NB4 (cell line): ENCODE measurements around the gene SPINT3.

Experiments used
- DNase-seq: peaks from one replicate; pipeline ENCODE4 v3.0.0; 2010; ENCODE audit warnings: low read depth
- H3K4me3 ChIP-seq: one replicate; pipeline ENCODE4 v1.5.1; 2011; ENCODE audit warnings: mild to moderate bottlenecking, low read depth, low read length, moderate library complexity
- MYC ChIP-seq: IDR thresholded peaks from 2 replicates; pipeline ENCODE4 v1.6.1; 2011; ENCODE audit warnings: low read depth, low read length
- POLR2A ChIP-seq: IDR thresholded peaks from 2 replicates; pipeline ENCODE4 v1.6.1; 2011; ENCODE audit warnings: mild to moderate bottlenecking; ENCODE audit not compliant: insufficient read length; ENCODE audit errors: extremely low read depth
- TF ChIP-seq, protein P1 (sequence below): IDR thresholded peaks from 2 replicates; pipeline ENCODE4 v1.6.1; 2011; ENCODE audit warnings: low read depth, low read length
- TF ChIP-seq, protein P2 (sequence below): IDR thresholded peaks from one replicate; pipeline ENCODE4 v1.5.1; 2012; ENCODE audit warnings: low read depth, low read length

Gene SPINT3

DNA sequence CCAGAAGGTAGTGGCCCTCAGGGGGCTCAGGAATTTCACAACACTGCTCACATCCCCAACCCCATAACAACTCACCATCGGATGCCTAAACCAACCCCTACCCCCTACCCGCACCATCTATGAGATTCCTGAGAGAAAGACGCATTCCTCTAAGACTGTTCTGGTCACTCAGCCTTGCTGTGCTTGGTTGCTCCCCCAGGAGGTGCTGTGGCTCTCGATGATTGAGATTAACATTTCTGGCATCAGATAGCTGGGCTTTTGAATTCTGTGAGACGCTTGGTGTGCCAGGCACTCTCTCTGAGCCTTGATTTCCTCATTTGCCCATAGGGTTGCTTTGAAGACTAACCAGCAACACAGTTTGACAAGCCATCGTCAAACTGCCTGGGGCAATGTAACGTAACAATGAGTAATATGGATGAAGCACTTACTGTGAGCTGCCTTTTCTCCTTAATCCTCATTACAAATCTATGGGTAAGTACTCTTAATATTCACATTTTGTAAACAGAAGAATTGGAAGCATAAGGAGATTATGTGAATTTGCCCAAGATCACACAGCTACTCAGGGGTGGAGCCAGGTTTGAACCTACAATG lies 22.9 kb upstream of the SPINT3 start:
- no peak overlapping the region for H3K4me3 ChIP-seq
- no peak for TF ChIP-seq MYC
- TF ChIP-seq, protein P1, sequence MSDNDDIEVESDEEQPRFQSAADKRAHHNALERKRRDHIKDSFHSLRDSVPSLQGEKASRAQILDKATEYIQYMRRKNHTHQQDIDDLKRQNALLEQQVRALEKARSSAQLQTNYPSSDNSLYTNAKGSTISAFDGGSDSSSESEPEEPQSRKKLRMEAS = no peak
- TF ChIP-seq, protein P2, sequence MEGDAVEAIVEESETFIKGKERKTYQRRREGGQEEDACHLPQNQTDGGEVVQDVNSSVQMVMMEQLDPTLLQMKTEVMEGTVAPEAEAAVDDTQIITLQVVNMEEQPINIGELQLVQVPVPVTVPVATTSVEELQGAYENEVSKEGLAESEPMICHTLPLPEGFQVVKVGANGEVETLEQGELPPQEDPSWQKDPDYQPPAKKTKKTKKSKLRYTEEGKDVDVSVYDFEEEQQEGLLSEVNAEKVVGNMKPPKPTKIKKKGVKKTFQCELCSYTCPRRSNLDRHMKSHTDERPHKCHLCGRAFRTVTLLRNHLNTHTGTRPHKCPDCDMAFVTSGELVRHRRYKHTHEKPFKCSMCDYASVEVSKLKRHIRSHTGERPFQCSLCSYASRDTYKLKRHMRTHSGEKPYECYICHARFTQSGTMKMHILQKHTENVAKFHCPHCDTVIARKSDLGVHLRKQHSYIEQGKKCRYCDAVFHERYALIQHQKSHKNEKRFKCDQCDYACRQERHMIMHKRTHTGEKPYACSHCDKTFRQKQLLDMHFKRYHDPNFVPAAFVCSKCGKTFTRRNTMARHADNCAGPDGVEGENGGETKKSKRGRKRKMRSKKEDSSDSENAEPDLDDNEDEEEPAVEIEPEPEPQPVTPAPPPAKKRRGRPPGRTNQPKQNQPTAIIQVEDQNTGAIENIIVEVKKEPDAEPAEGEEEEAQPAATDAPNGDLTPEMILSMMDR = peak; percentile 27
- DNase-seq = no peak

DNA sequence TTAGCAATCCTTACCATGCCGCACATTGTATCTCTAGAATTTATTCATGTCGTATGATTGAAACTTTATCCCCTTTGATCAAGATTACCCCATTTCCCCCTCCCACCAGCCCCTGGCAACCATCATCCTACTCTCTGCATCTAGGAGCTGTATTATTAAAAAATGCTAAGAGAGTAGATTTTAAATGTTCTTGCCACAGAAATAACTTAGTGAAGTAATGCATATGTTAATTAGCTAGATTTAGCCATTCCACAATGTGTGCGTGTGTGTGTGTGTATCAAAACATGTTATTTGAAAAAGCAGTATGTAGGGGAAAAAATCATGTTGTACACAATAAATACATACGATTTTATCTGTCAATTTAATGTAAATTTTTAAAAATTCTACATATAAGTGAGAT lies 11.9 kb upstream of the SPINT3 start:
- no peak overlapping the region for H3K4me3 ChIP-seq
- no peak for DNase-seq
- TF ChIP-seq POLR2A = no peak
- TF ChIP-seq MYC = no peak
- TF ChIP-seq, protein P1 = no peak
- TF ChIP-seq, protein P2 = no peak

DNA sequence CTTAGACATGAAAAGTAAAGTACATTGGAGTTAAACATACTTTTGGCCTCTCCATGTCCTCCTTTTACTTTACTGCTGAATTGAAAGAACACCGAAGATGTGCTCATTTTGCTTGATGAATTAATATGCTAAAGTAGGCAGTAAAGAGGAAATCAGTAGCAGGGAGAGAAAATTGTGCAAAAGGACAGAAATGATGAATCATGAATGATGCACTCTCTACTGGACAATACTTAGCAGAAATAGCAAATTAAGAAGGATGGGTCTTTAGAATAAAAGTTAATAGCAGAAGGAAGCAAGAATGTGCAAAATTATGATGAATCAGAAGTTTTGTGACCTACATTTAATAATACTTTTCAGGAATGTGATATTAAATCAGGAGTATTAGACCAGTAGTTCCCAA lies 8.4 kb upstream of the SPINT3 start:
- no peak for DNase-seq
- no peak for TF ChIP-seq POLR2A
- TF ChIP-seq MYC = no peak
- TF ChIP-seq, protein P1 = no peak
- TF ChIP-seq, protein P2 = no peak
- H3K4me3 ChIP-seq = no peak overlapping the region

DNA sequence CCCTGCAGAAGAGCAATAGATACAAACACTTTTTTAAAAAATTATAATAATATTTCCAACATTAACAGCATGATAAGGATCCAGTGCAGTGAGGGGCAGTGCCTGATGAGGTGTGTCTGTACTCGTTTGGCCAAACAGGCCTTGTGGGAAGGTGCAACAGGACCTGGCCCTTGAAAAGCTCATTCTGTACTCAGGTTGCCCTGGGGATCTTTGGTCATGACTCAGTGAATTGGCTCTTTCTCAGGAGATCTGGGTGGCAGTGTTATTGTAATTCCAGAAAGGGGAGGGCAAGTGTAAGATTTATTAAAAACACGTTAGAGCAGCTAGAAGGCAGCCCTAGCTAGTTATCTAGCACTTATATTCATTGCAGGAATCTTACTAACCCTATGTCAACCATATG lies 2.9 kb upstream of the SPINT3 start:
- TF ChIP-seq, protein P2 = no peak
- TF ChIP-seq POLR2A (no peak), MYC (no peak)
- TF ChIP-seq, protein P1 = no peak
- no peak overlapping the region for H3K4me3 ChIP-seq
- no peak for DNase-seq

DNA sequence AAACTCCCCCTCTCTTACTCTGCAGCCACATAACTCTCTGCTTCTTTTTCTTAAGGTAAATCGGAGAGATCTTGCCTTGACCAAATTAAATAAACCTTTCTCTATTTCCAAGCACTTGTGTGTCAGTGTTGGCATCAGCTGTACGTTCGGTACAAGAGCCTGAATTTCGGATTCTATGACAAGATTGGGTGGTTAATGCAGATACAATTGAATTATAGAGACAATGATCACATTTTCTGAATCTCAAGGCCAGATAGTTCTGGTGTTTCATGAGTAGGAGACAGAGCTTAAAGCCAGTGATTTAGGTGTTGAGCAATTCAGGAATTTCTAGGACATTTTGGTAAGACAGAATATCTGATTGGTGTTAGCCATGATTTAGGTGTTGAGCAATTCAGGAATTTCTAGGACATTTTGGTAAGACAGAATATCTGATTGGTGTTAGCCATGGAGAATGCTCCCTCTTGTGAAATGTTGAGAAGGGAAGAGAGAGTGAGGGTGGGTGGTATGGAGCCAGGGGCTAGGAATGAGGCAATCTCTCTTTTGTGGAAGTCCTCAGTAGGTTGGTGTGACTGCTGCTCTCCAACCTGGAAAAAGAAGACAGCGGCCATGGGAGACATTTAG lies 5.1 kb downstream of the SPINT3 start:
- no peak for DNase-seq
- no peak overlapping the region for H3K4me3 ChIP-seq
- no peak for TF ChIP-seq POLR2A
- TF ChIP-seq, protein P2 = no peak
- TF ChIP-seq, protein P1 = no peak
- TF ChIP-seq MYC = no peak
